Calu3 (cell line): ENCODE measurements around the gene ATRX. TPM values are rescaled to one million over a fixed set of nuclear protein-coding genes. Genes with fewer than 3 reads are reported as not detected.
"Not testable (repeated sequence)": the region's sequence is repeated elsewhere in the genome, so short reads cannot be mapped to it uniquely, and the experiment has no call there.

Experiments
- BruUV-seq: library from RNA; stranded (reverse); fragments of 400-500 nt; replicated peaks from 2 replicates; lab custom pipeline; 2021; lab: Mats Ljungman, UMichigan
- CTCF ChIA-PET: fragments of 300-600 bp; sonication (Branson Sonifier 250); formaldehyde crosslinking; loops from one replicate; lab custom pipeline; 2022; ENCODE audit warnings: antibody characterized with exemption; lab: Charles Lee
- DNase-seq: peaks from one replicate; pipeline ENCODE4 v3.0.0; 2022
- H3K27ac Mint-ChIP-seq: one replicate; pipeline ENCODE4 v1.8.0; 2022; ENCODE audit warnings: mixed read lengths; ENCODE audit not compliant: unreplicated experiment
- H3K27me3 Mint-ChIP-seq: one replicate; pipeline ENCODE4 v1.8.0; 2022; ENCODE audit warnings: mixed read lengths; ENCODE audit not compliant: unreplicated experiment
- H3K36me3 Mint-ChIP-seq: one replicate; pipeline ENCODE4 v1.8.0; 2022; ENCODE audit warnings: mild to moderate bottlenecking, moderate library complexity, mixed read lengths; ENCODE audit not compliant: insufficient read depth, unreplicated experiment
- H3K4me1 Mint-ChIP-seq: one replicate; pipeline ENCODE4 v1.8.0; 2022; ENCODE audit warnings: mild to moderate bottlenecking, low read depth, mixed read lengths; ENCODE audit not compliant: unreplicated experiment
- H3K4me3 Mint-ChIP-seq: one replicate; pipeline ENCODE4 v1.8.0; 2022; ENCODE audit warnings: mild to moderate bottlenecking, low read depth, moderate library complexity, mixed read lengths; ENCODE audit not compliant: unreplicated experiment
- H3K9me3 Mint-ChIP-seq: one replicate; pipeline ENCODE4 v1.8.0; 2022; ENCODE audit warnings: low read depth, mixed read lengths; ENCODE audit not compliant: unreplicated experiment
- CTCF ChIP-seq: fragments of 200-600 bp; IDR thresholded peaks from one replicate; pipeline ENCODE4 v1.8.0; 2022; ENCODE audit warnings: antibody characterized with exemption; ENCODE audit not compliant: unreplicated experiment
- intact Hi-C: fragments of 100-400 bp; cut with micrococcal nuclease; formaldehyde crosslinking; loops from one replicate; pipeline ENCODE4 v1.10.0; 2022; ENCODE audit not compliant: unreplicated experiment
- total RNA-seq: library from RNA; stranded (reverse); gene quantifications from 2 replicates; pipeline ENCODE4 v1.2.3, GENCODE V29; 2022

Gene ATRX
- total RNA-seq, 1 experiment from 2014 or later, result 116 TPM

GRCh38 chrX:77622672-77623071 is 163.3 kb downstream of the ATRX start:
- no peak for DNase-seq
- no peak overlapping the region for H3K4me3 Mint-ChIP-seq
- no peak overlapping the region for H3K27ac Mint-ChIP-seq
- BruUV-seq, result no TSS peak
- no peaks in the 10 kb centered on the region for H3K27me3 Mint-ChIP-seq
- no peaks in the 10 kb centered on the region for H3K36me3 Mint-ChIP-seq
- CTCF ChIA-PET, result no interaction called here
- H3K4me1 Mint-ChIP-seq, result no peaks in the 10 kb centered on the region
- no peak for TF ChIP-seq CTCF
- intact Hi-C loops, result no loop called here
- H3K9me3 Mint-ChIP-seq, result no peaks in the 10 kb centered on the region

GRCh38 chrX:77622233-77622632 is 163.8 kb downstream of the ATRX start:
- Mint-ChIP-seq H3K27ac (no peak overlapping the region), H3K4me3 (no peak overlapping the region), H3K9me3 (no peaks in the 10 kb centered on the region), H3K36me3 (no peaks in the 10 kb centered on the region), H3K27me3 (no peaks in the 10 kb centered on the region), H3K4me1 (no peaks in the 10 kb centered on the region)
- intact Hi-C loops, result no loop called here
- no peak for DNase-seq
- no peak for TF ChIP-seq CTCF
- CTCF ChIA-PET, result no interaction called here
- no TSS peak for BruUV-seq

GRCh38 chrX:77621453-77621852 is 164.6 kb downstream of the ATRX start:
- H3K4me1 Mint-ChIP-seq, DNase-seq, H3K36me3 Mint-ChIP-seq, H3K27ac Mint-ChIP-seq, CTCF ChIA-PET, intact Hi-C loops, H3K27me3 Mint-ChIP-seq, H3K9me3 Mint-ChIP-seq, H3K4me3 Mint-ChIP-seq, BruUV-seq: not testable (repeated sequence)

- CTCF ChIA-PET, result no interaction called here
- H3K4me3 Mint-ChIP-seq, result no peak overlapping the region
- H3K27ac Mint-ChIP-seq, result no peak overlapping the region
- DNase-seq, result no peak
- no peaks in the 10 kb centered on the region for H3K36me3 Mint-ChIP-seq
- intact Hi-C loops, result no loop called here
- no peak for TF ChIP-seq CTCF
- no peaks in the 10 kb centered on the region for H3K4me1 Mint-ChIP-seq
- H3K27me3 Mint-ChIP-seq, result no peaks in the 10 kb centered on the region
- no peaks in the 10 kb centered on the region for H3K9me3 Mint-ChIP-seq
- BruUV-seq, result no TSS peak
These were observed 168.8 kb downstream of the ATRX start for GRCh38 chrX:77617206-77617605.

GRCh38 chrX:77603635-77604336 is 182.2 kb downstream of the ATRX start:
- H3K9me3 Mint-ChIP-seq, result no peaks in the 10 kb centered on the region
- intact Hi-C loops, result no loop called here
- no peak overlapping the region for H3K27ac Mint-ChIP-seq
- H3K4me1 Mint-ChIP-seq, result no peaks in the 10 kb centered on the region
- CTCF ChIA-PET, result interaction anchor here (0.7 kb wide), 1 partner anchor 418 kb away, joined by 3 read pairs; no protein-coding TSS in a partner anchor
- H3K27me3 Mint-ChIP-seq, result no peaks in the 10 kb centered on the region
- H3K4me3 Mint-ChIP-seq, result no peak overlapping the region
- no peak for DNase-seq
- peaks cover 13% of the 10 kb centered on the region for H3K36me3 Mint-ChIP-seq
- TF ChIP-seq CTCF, result no peak
- BruUV-seq, result no TSS peak
